Activated B cell treated with CpG ODN at 0.5 μM for 24 hours (primary cell): Measurements from ENCODE around the gene KCNIP1. TPM values are rescaled to one million over a fixed set of nuclear protein-coding genes. Genes with fewer than 3 reads are reported as not detected.

Source experiments
- ATAC-seq: fragments of 200-7000 bp; cut with Tn5 transposase; one replicate; pipeline ENCODE4 v1.10.0; 2021; ENCODE audit warnings: low read depth, mild to moderate bottlenecking, moderate library complexity
- CTCF ChIA-PET: fragments of 350-600 bp; sonication (Branson Sonifier 250); formaldehyde crosslinking; loops from one replicate; lab custom pipeline; 2021; ENCODE audit warnings: antibody characterized with exemption; lab: Charles Lee
- POLR2A ChIA-PET: fragments of 350-600 bp; sonication (Branson Sonifier 250); formaldehyde crosslinking; loops from one replicate; lab custom pipeline; 2021; ENCODE audit warnings: antibody characterized with exemption; lab: Charles Lee
- DNase-seq: peaks from one replicate; pipeline ENCODE4 v3.0.0; 2022
- H3K27ac Mint-ChIP-seq: one replicate; pipeline ENCODE4 v1.8.0; 2020; ENCODE audit warnings: mixed read lengths
- H3K27me3 Mint-ChIP-seq: one replicate; pipeline ENCODE4 v1.8.0; 2021; ENCODE audit warnings: mixed read lengths
- H3K36me3 Mint-ChIP-seq: one replicate; pipeline ENCODE4 v1.8.0; 2021; ENCODE audit warnings: low read depth, mixed read lengths
- H3K4me1 Mint-ChIP-seq: one replicate; pipeline ENCODE4 v1.8.0; 2021; ENCODE audit warnings: mixed read lengths
- H3K4me3 Mint-ChIP-seq: one replicate; pipeline ENCODE4 v1.8.0; 2020; ENCODE audit warnings: mild to moderate bottlenecking, mixed read lengths
- H3K9me3 Mint-ChIP-seq: one replicate; pipeline ENCODE4 v1.8.0; 2020; ENCODE audit warnings: mixed read lengths
- intact Hi-C: fragments of 100-400 bp; cut with micrococcal nuclease; formaldehyde crosslinking; loops from one replicate; pipeline ENCODE4 v1.15.1; 2024
- total RNA-seq: library from RNA; stranded (reverse); gene quantifications from 2 replicates; pipeline ENCODE4 v1.2.3, GENCODE V29; 2022
- TF ChIP-seq, protein P1 (sequence below): fragments of 200-600 bp; IDR thresholded peaks from one replicate; pipeline ENCODE4 v1.8.0; 2022; ENCODE audit warnings: antibody characterized with exemption, mild to moderate bottlenecking

Gene KCNIP1
- total RNA-seq, 1 donor from 2014 or later, result not detected

DNA sequence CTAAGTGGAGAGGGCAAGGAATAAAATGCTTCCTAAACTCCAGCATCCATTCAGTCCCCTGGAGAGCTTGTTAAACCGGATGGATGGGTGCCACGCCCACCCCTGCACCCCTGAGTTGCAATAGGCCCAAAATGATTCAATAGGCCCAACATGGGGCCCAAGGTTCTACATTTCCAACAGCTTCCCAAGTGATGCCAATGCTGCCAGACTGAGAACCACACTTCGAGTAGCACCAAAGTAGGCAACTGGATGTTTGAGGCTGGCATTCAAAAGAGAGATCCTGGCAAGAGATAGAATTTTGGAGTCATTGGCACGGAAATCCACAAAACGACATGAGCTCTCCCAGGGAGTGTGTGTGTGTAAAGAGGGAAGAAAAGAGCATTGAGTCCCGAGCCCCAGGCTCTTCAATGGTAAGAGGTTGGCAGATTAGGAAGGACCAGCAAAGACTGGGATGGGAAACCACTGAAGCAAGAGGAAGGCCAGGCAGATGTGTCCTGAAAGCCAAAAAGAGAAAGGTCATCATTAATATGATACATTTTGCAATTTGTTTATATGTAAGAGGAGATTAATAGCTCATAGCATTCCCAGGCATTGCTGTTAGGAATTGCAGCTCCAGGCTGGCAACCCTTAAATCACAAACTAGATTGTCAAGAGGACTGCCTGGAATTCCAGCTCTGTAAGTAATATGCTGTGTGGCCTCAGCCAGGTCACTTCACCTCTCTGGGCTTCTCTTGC, 130.6 kb downstream of the KCNIP1 start:
- ChIA-PET POLR2A (no interaction called here), CTCF (interaction anchor here (0.9 to 1.6 kb wide), 3 partner anchors 200 to 534 kb away, joined by 4 to 6 read pairs (median 4); no protein-coding TSS in a partner anchor)
- peaks cover 15% of the 10 kb centered on the region for H3K4me1 Mint-ChIP-seq
- TF ChIP-seq, protein P1, sequence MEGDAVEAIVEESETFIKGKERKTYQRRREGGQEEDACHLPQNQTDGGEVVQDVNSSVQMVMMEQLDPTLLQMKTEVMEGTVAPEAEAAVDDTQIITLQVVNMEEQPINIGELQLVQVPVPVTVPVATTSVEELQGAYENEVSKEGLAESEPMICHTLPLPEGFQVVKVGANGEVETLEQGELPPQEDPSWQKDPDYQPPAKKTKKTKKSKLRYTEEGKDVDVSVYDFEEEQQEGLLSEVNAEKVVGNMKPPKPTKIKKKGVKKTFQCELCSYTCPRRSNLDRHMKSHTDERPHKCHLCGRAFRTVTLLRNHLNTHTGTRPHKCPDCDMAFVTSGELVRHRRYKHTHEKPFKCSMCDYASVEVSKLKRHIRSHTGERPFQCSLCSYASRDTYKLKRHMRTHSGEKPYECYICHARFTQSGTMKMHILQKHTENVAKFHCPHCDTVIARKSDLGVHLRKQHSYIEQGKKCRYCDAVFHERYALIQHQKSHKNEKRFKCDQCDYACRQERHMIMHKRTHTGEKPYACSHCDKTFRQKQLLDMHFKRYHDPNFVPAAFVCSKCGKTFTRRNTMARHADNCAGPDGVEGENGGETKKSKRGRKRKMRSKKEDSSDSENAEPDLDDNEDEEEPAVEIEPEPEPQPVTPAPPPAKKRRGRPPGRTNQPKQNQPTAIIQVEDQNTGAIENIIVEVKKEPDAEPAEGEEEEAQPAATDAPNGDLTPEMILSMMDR, result no peak
- DNase-seq (no peak), ATAC-seq (no peak)
- H3K9me3 Mint-ChIP-seq, result no peaks in the 10 kb centered on the region
- no peak overlapping the region for H3K4me3 Mint-ChIP-seq
- no peaks in the 10 kb centered on the region for H3K36me3 Mint-ChIP-seq
- intact Hi-C loops, result no loop called here
- no peak overlapping the region for H3K27ac Mint-ChIP-seq
- H3K27me3 Mint-ChIP-seq, result peaks cover 22% of the 10 kb centered on the region

DNA sequence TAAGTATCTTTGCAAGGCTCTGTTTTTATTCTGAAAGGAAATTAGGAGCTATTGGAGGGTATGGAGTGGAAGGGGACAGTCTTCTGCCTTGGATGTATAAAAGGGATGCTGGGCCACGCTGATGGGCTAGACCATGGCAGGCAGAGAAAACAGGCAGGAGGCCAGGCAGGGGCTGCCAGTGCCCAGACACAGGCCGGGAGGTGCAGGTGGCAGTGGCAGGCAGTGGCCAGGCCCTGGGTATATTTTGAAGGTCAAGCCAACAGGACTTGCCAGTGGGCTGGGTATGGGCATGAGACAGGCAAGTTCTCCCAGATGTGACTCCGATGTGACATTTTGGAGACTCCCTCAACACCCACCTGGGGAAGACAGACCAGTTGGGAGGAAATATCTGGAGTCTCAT, 131.9 kb downstream of the KCNIP1 start:
- intact Hi-C loops, result no loop called here
- CTCF ChIA-PET, result no interaction called here
- POLR2A ChIA-PET, result no interaction called here

GRCh38 chr5:170636206-170636605, 132.4 kb downstream of the KCNIP1 start:
- H3K4me1 Mint-ChIP-seq, result peaks cover 15% of the 10 kb centered on the region
- POLR2A ChIA-PET, result no interaction called here
- no peaks in the 10 kb centered on the region for H3K36me3 Mint-ChIP-seq
- peaks cover 22% of the 10 kb centered on the region for H3K27me3 Mint-ChIP-seq
- H3K4me3 Mint-ChIP-seq, result no peak overlapping the region
- CTCF ChIA-PET, result no interaction called here
- TF ChIP-seq, protein P1, result no peak
- intact Hi-C loops, result no loop called here
- H3K9me3 Mint-ChIP-seq, result no peaks in the 10 kb centered on the region
- DNase-seq (no peak), ATAC-seq (no peak)
- no peak overlapping the region for H3K27ac Mint-ChIP-seq

More for the DNA sequence above, 131.9 kb downstream of the KCNIP1 start:
- H3K27ac Mint-ChIP-seq, result no peak overlapping the region
- ATAC-seq, result no peak
- no peaks in the 10 kb centered on the region for H3K36me3 Mint-ChIP-seq
- DNase-seq, result no peak
- H3K4me1 Mint-ChIP-seq, result peaks cover 15% of the 10 kb centered on the region
- no peaks in the 10 kb centered on the region for H3K9me3 Mint-ChIP-seq
- TF ChIP-seq, protein P1, result no peak
- no peak overlapping the region for H3K4me3 Mint-ChIP-seq
- peaks cover 22% of the 10 kb centered on the region for H3K27me3 Mint-ChIP-seq

- H3K36me3 Mint-ChIP-seq, result no peaks in the 10 kb centered on the region
- intact Hi-C loops, result no loop called here
Observed at GRCh38 chr5:170636801-170637477, 133.1 kb downstream of the KCNIP1 start.

DNA sequence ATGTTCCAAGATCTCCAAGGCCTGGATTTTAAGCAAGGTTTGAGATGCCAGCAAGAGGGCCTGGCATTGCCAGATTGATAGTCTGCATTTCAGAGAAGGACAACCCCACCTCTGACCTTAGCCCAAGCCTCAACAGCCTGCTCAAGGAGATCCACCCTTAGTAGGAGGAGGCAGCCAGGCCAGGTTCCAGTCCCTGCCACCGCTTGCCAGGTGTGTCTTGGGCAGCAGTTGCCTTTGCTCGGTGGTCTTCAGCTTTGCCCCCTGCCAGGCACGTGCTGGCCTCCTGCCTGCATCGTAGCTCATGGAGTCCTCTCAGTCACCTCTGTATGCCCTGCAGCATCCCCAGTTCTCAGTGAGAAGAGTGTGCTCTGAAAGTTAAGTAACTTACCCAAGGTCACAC, 134.2 kb downstream of the KCNIP1 start:
- no peak for ATAC-seq
- H3K27me3 Mint-ChIP-seq, result peaks cover 25% of the 10 kb centered on the region

More at GRCh38 chr5:170636801-170637477, 133.1 kb downstream of the KCNIP1 start:
- Mint-ChIP-seq H3K4me1 (peaks cover 15% of the 10 kb centered on the region), H3K27ac (no peak overlapping the region), H3K4me3 (no peak overlapping the region), H3K9me3 (no peaks in the 10 kb centered on the region), H3K27me3 (peaks cover 22% of the 10 kb centered on the region)
- DNase-seq (no peak), ATAC-seq (no peak)
- TF ChIP-seq, protein P1, result no peak
- POLR2A ChIA-PET, result no interaction called here
- CTCF ChIA-PET, result no interaction called here

More for the DNA sequence above, 134.2 kb downstream of the KCNIP1 start:
- H3K36me3 Mint-ChIP-seq, result no peaks in the 10 kb centered on the region
- no peak overlapping the region for H3K4me3 Mint-ChIP-seq
- TF ChIP-seq, protein P1, result no peak
- intact Hi-C loops, result no loop called here
- POLR2A ChIA-PET, result no interaction called here
- DNase-seq, result no peak
- no peak overlapping the region for H3K27ac Mint-ChIP-seq
- CTCF ChIA-PET, result interaction anchor here (1.7 kb wide), 1 partner anchor 154 kb away, joined by 6 read pairs; no protein-coding TSS in a partner anchor
- peaks cover 11% of the 10 kb centered on the region for H3K4me1 Mint-ChIP-seq
- no peaks in the 10 kb centered on the region for H3K9me3 Mint-ChIP-seq
